Ishikawa (cell line): ENCODE measurements around the gene KCNQ4.

Experiments used
- CEBPB ChIP-seq: IDR thresholded peaks from 2 replicates; pipeline ENCODE4 v1.6.1; 2012
- CREB1 ChIP-seq: IDR thresholded peaks from 2 replicates; pipeline ENCODE4 v1.6.1; 2012; ENCODE audit warnings: low read depth
- EGR1 ChIP-seq: IDR thresholded peaks from 2 replicates; pipeline ENCODE4 v1.6.1; 2012
- EP300 ChIP-seq: IDR thresholded peaks from 2 replicates; pipeline ENCODE4 v1.6.1; 2012; ENCODE audit warnings: borderline replicate concordance
- FOXM1 ChIP-seq: IDR thresholded peaks from 2 replicates; pipeline ENCODE4 v1.6.1; 2012; ENCODE audit warnings: low read depth, borderline replicate concordance
- NFIC ChIP-seq: IDR thresholded peaks from 2 replicates; pipeline ENCODE4 v1.6.1; 2012
- RAD21 ChIP-seq: IDR thresholded peaks from 2 replicates; pipeline ENCODE4 v1.6.1; 2012; ENCODE audit warnings: low read depth
- TAF1 ChIP-seq: IDR thresholded peaks from 2 replicates; pipeline ENCODE4 v1.6.1; 2012; ENCODE audit warnings: low read depth, mild to moderate bottlenecking
- TCF12 ChIP-seq: IDR thresholded peaks from 2 replicates; pipeline ENCODE4 v1.6.1; 2012; ENCODE audit warnings: low read depth
- TEAD4 ChIP-seq: IDR thresholded peaks from 2 replicates; pipeline ENCODE4 v1.6.1; 2012
- YY1 ChIP-seq: IDR thresholded peaks from 2 replicates; pipeline ENCODE4 v1.6.1; 2012; ENCODE audit warnings: low read depth
- ZBTB7A ChIP-seq: IDR thresholded peaks from 2 replicates; pipeline ENCODE4 v1.6.1; 2012; ENCODE audit warnings: low read depth
- TF ChIP-seq, protein P1 (sequence below): IDR thresholded peaks from 2 replicates; pipeline ENCODE4 v1.6.1; 2012
- TF ChIP-seq, protein P2 (sequence below): IDR thresholded peaks from 2 replicates; pipeline ENCODE4 v1.6.1; 2012; ENCODE audit warnings: low read depth, mild to moderate bottlenecking
- TF ChIP-seq, protein P3 (sequence below): IDR thresholded peaks from 2 replicates; pipeline ENCODE4 v1.6.1; 2012

Gene KCNQ4

DNA sequence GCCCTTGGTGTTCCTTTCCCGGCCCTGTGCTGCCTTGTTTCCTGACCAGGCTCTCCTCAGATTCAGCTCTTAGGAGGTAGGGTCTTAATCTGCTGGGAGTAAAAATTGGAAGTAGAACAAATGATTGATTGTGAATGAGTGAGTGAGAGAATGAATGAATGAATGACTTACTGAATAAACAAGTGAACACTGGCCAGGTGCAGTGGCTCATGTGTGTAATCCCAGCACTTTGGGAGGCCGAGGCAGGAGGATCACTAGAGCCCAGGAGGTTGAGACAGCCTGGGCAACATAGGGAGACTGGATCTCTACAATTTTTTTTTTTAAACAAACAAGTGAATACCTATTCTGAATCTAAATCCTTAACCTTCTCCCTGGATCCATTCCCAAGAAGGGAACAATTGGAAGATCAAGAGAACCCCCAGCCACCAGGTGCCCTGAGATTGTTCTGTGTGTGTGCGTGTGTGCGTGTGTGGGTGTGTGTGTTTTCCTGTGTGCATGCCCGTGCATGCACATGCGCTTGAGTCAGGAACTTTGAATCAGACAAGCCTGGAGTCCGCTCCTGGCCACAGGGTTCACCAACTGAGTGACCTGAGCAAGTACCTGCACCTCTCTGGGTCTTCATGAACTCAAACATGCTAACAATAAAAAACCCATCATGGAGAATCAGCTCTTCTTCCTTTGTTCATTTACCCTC, 102.9 kb downstream of the KCNQ4 start:
- TF ChIP-seq CEBPB (no peak), TAF1 (no peak), CREB1 (no peak), NFIC (no peak), YY1 (no peak), EP300 (no peak), TCF12 (no peak), EGR1 (no peak), TEAD4 (no peak), ZBTB7A (no peak), RAD21 (no peak), FOXM1 (no peak)
- TF ChIP-seq, protein P1, sequence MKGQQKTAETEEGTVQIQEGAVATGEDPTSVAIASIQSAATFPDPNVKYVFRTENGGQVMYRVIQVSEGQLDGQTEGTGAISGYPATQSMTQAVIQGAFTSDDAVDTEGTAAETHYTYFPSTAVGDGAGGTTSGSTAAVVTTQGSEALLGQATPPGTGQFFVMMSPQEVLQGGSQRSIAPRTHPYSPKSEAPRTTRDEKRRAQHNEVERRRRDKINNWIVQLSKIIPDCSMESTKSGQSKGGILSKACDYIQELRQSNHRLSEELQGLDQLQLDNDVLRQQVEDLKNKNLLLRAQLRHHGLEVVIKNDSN, result no peak
- TF ChIP-seq, protein P2, sequence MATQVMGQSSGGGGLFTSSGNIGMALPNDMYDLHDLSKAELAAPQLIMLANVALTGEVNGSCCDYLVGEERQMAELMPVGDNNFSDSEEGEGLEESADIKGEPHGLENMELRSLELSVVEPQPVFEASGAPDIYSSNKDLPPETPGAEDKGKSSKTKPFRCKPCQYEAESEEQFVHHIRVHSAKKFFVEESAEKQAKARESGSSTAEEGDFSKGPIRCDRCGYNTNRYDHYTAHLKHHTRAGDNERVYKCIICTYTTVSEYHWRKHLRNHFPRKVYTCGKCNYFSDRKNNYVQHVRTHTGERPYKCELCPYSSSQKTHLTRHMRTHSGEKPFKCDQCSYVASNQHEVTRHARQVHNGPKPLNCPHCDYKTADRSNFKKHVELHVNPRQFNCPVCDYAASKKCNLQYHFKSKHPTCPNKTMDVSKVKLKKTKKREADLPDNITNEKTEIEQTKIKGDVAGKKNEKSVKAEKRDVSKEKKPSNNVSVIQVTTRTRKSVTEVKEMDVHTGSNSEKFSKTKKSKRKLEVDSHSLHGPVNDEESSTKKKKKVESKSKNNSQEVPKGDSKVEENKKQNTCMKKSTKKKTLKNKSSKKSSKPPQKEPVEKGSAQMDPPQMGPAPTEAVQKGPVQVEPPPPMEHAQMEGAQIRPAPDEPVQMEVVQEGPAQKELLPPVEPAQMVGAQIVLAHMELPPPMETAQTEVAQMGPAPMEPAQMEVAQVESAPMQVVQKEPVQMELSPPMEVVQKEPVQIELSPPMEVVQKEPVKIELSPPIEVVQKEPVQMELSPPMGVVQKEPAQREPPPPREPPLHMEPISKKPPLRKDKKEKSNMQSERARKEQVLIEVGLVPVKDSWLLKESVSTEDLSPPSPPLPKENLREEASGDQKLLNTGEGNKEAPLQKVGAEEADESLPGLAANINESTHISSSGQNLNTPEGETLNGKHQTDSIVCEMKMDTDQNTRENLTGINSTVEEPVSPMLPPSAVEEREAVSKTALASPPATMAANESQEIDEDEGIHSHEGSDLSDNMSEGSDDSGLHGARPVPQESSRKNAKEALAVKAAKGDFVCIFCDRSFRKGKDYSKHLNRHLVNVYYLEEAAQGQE, result no peak
- TF ChIP-seq, protein P3, sequence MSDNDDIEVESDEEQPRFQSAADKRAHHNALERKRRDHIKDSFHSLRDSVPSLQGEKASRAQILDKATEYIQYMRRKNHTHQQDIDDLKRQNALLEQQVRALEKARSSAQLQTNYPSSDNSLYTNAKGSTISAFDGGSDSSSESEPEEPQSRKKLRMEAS, result no peak

DNA sequence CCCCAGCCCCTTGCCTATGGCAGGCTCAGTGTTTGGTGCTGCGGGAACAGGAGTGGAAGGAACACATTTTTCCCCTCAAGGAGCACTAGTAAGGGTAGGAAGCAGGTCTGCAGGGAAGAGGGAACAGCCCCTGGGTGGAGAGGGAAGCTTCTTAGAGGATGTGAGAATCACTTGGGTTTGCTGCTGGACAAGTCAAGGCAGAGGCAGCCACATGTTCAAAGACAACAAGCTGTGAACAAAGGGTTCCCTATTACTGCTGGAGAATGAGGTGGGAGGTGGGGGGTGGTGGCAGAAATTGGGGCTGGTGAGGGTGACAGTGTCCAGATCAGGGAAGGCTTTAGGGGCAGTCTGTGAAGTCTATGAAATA, 103.4 kb downstream of the KCNQ4 start:
- TF ChIP-seq, protein P1, result no peak
- TF ChIP-seq NFIC, result no peak
- TF ChIP-seq EP300, result no peak
- no peak for TF ChIP-seq TCF12
- no peak for TF ChIP-seq TAF1
- TF ChIP-seq YY1, result no peak
- TF ChIP-seq, protein P3, result no peak
- TF ChIP-seq CEBPB, result no peak

DNA sequence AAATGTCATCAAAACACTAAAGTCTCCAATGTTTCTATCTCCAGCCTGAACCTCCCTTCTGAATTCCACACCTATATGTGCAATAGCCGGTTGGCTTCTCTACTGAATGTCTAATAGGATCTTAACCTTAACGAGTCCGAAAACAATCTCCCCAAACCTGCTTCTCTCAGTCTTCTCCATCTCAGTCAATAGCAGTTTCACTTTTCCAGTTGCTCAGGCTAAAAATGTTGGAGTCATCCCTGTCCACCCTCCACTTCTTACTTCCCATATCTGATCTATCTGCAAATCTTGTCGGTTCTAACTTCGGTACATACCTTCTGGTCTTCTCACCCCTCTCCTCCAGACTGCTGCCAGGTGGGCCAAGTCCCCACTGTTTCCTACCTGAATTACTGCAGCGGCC, 104.1 kb downstream of the KCNQ4 start:
- TF ChIP-seq YY1 (no peak), EP300 (no peak), TAF1 (no peak), CREB1 (no peak)
